ENCODE measurements around the gene PRKCA. TPM values are rescaled to one million over a fixed set of nuclear protein-coding genes. Genes with fewer than 3 reads are reported as not detected.

The PRKCA gene
- total and polyA plus RNA-seq, 2 of the 13 experiments (the other 11 are each of a cell fraction or from before 2014, with no cell fraction given): 18.5 to 21.5 TPM

DNA sequence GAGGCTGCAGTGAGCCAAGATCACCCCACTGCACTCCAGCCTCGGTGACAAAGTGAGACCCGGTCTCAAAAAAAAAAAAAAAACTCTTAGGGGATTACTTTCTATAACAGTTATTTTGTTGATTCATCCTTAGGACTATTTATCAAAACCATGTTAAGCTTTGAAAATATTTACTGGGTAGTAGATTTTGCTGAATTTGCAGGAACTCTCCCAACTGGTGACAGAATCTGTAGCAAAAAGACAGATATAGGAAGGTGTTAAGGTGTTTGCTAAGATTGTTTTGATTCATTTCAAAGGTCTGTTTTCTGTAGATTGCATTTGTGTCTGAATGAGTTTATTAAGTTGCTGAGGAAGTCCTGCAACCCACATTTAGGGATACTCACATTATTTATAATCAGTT, 192.6 kb downstream of the PRKCA start:
- ChIA-PET CTCF (ENCODE audit: low intra/inter-chr PET ratio, low total read pairs) (no interaction called here), POLR2A (no interaction called here)
- FAIRE-seq: no peak
- no peaks in the 10 kb centered on the region for H3K9me3 ChIP-seq (ENCODE audit: low read length)
- no peak overlapping the region for H3K27ac ChIP-seq (ENCODE audit: extremely low read length, insufficient read depth, low read length)
- peaks cover 10% of the 10 kb centered on the region for H3K79me2 ChIP-seq (ENCODE audit: insufficient read depth, low read length)
- H3K4me1 ChIP-seq (ENCODE audit: insufficient read depth, low read length): peaks cover 44% of the 10 kb centered on the region
- no peak overlapping the region for H3K9ac ChIP-seq (ENCODE audit: insufficient read depth, low read depth, low read length)
- no peak overlapping the region for H3K4me2 ChIP-seq (ENCODE audit: low read depth, low read length)
- intact Hi-C loops (cut with micrococcal nuclease; ENCODE audit: unreplicated experiment) (no loop called here), in situ Hi-C loops (cut with HindIII; ENCODE audit: extremely low pct_ligation_motif_present, low pct_unique_long_range_greater_than_20kb) (no loop called here)
- H3K36me3 ChIP-seq (replicated peaks in 1 of 2; ENCODE audit: control insufficient read depth in 1 of 2, insufficient read depth in 2 of 2, low read length in 2 of 2): peaks cover 1 to 4% of the 10 kb centered on the region in 2 experiments; a peak in 1 of 5 replicates
- no peak for ATAC-seq
- H3K4me3 ChIP-seq (replicated peaks in 1 of 3; ENCODE audit: insufficient read depth in 1 of 3, low read depth in 2 of 3, low read length in 3 of 3): no peak overlapping the region
- no peaks in the 10 kb centered on the region for H4K20me1 ChIP-seq (ENCODE audit: insufficient read depth, low read length)
- H2AFZ ChIP-seq (ENCODE audit: low read length): no peak overlapping the region
- no peak for DNase-seq (ENCODE audit: low spot score)
- peak; percentile 65 for TF ChIP-seq MAFF (IDR thresholded peaks at IDR 0.05; ENCODE audit: low read depth, low read length)
- no peak for TF ChIP-seq U2AF1 (optimal IDR thresholded peaks at IDR 0.05; ENCODE audit: low read depth, low read length)
- TF ChIP-seq PTBP1 (IDR thresholded peaks at IDR 0.05; ENCODE audit: low read depth, low read length, poor library complexity, severe bottlenecking): no peak
- TF ChIP-seq JDP2 (CRISPR knock-in tag; IDR thresholded peaks at IDR 0.05; ENCODE audit: borderline replicate concordance): no peak
- TF ChIP-seq MAFK (conservative IDR thresholded peaks at IDR 0.05 in 1 of 2, IDR thresholded peaks at IDR 0.05 in 1 of 2; ENCODE audit: low read length in 2 of 2): peak; percentile 62 to 70
- TF ChIP-seq ZSCAN12 (CRISPR knock-in tag; IDR thresholded peaks at IDR 0.05): no peak
- TF ChIP-seq, protein P1, sequence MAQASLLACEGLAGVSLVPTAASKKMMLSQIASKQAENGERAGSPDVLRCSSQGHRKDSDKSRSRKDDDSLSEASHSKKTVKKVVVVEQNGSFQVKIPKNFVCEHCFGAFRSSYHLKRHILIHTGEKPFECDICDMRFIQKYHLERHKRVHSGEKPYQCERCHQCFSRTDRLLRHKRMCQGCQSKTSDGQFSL (CRISPR knock-in tag; IDR thresholded peaks at IDR 0.05): no peak
- TF ChIP-seq ELF1 (CRISPR knock-in tag; IDR thresholded peaks at IDR 0.05): no peak
- TF ChIP-seq, protein P2, sequence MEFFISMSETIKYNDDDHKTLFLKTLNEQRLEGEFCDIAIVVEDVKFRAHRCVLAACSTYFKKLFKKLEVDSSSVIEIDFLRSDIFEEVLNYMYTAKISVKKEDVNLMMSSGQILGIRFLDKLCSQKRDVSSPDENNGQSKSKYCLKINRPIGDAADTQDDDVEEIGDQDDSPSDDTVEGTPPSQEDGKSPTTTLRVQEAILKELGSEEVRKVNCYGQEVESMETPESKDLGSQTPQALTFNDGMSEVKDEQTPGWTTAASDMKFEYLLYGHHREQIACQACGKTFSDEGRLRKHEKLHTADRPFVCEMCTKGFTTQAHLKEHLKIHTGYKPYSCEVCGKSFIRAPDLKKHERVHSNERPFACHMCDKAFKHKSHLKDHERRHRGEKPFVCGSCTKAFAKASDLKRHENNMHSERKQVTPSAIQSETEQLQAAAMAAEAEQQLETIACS (CRISPR knock-in tag; IDR thresholded peaks at IDR 0.05): no peak
- TF ChIP-seq SCMH1 (CRISPR knock-in tag; IDR thresholded peaks at IDR 0.05; ENCODE audit: borderline replicate concordance): no peak
- TF ChIP-seq, protein P3, sequence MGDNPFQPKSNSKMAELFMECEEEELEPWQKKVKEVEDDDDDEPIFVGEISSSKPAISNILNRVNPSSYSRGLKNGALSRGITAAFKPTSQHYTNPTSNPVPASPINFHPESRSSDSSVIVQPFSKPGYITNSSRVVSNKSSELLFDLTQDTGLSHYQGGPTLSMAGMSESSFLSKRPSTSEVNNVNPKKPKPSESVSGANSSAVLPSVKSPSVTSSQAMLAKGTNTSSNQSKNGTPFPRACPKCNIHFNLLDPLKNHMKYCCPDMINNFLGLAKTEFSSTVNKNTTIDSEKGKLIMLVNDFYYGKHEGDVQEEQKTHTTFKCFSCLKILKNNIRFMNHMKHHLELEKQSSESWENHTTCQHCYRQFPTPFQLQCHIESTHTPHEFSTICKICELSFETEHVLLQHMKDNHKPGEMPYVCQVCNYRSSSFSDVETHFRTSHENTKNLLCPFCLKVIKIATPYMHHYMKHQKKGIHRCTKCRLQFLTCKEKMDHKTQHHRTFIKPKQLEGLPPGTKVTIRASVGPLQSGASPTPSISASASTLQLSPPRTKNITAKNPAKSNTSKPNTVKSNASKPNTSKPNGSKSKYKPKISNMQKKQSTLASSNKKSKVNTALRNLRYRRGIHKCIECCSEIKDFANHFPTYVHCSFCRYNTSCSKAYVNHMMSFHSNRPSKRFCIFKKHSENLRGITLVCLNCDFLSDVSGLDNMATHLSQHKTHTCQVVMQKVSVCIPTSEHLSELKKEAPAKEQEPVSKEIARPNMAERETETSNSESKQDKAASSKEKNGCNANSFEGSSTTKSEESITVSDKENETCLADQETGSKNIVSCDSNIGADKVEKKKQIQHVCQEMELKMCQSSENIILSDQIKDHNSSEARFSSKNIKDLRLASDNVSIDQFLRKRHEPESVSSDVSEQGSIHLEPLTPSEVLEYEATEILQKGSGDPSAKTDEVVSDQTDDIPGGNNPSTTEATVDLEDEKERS (CRISPR knock-in tag; IDR thresholded peaks at IDR 0.05): no peak
- no TSS peak for BruUV-seq (replicated peaks)
- 99% methylated on average over 2 of the region's 2 CpGs for WGBS (ENCODE audit: low lambda C conversion rate)
- H3K27me3 ChIP-seq (ENCODE audit: control insufficient read depth in 1 of 2, insufficient read depth in 2 of 2, low read length in 2 of 2): no peaks in the 10 kb centered on the region

All from HepG2 (cell line).